Mucosa of descending colon (tissue), 3 donors: ENCODE data around the gene ZNF362. TPM values are rescaled to one million over a fixed set of nuclear protein-coding genes. Genes with fewer than 3 reads are reported as not detected.

Experiments
- ATAC-seq: fragments of 200-7000 bp; cut with Tn5 transposase; one replicate; pipeline ENCODE4 v1.9.1; 2020; ENCODE audit warnings: mild to moderate bottlenecking, moderate library complexity
- DNase-seq, 3 donors: peaks; one replicate each; pipeline ENCODE4 v3.0.0-alpha.2; 2020
- H3K36me3 ChIP-seq: fragments of 200-600 bp; one replicate; pipeline ENCODE4 v1.8.0; 2021; ENCODE audit warnings: low read depth, mild to moderate bottlenecking
- H3K4me1 ChIP-seq: fragments of 200-600 bp; one replicate; pipeline ENCODE4 v1.8.0; 2021; ENCODE audit warnings: low read depth, mild to moderate bottlenecking
- H3K4me3 ChIP-seq: fragments of 200-600 bp; one replicate; pipeline ENCODE4 v1.8.0; 2021; ENCODE audit warnings: mild to moderate bottlenecking
- H3K9me3 ChIP-seq: fragments of 200-600 bp; one replicate; pipeline ENCODE4 v1.8.0; 2021; ENCODE audit warnings: mild to moderate bottlenecking
- CTCF ChIP-seq: fragments of 200-600 bp; IDR thresholded peaks from one replicate; pipeline ENCODE4 v1.8.0; 2022; ENCODE audit warnings: antibody characterized with exemption, mild to moderate bottlenecking
- intact Hi-C, 2 donors: fragments of 100-400 bp; cut with DNase I in 1 of 2; cut with micrococcal nuclease in 1 of 2; formaldehyde crosslinking; loops; one replicate each; pipeline versions ENCODE4 v1.11.0 to v1.11.1; 2022; cut with DNase I, micrococcal nuclease
- total RNA-seq, 3 donors: library from RNA; stranded (reverse); fragmentation: NEBNext Ultra II Directional in 2 of 3; extraction: Animal tissue kit (Norgen Biotek cat#: 25700) in 2 of 3; gene quantifications; one replicate each; pipeline versions ENCODE4 v1.2.1 to v1.2.4, GENCODE V29; 2021 to 2023
- donor health status: DM: no; HTN: no; CAD: no; lungs with moderate emphysema.
- donor health status: DM: no; HTN: no; CAD: no.
- donor health status: DM: no; HTN: yes; CAD: no.

Gene ZNF362
- total RNA-seq, 3 donors from 2014 or later = 12.1 to 33.3 (median 13.7) TPM

GRCh38 chr1:33266766-33267165, 10.5 kb downstream of the ZNF362 start:
- intact Hi-C loops = no loop called here
- H3K36me3 ChIP-seq = no peaks in the 10 kb centered on the region
- no peaks in the 10 kb centered on the region for H3K4me1 ChIP-seq
- no peak overlapping the region for H3K4me3 ChIP-seq
- no peak for TF ChIP-seq CTCF
- H3K9me3 ChIP-seq = no peaks in the 10 kb centered on the region
- DNase-seq (no peak), ATAC-seq (no peak)

- DNase-seq (no peak), ATAC-seq (no peak)
- no peak for TF ChIP-seq CTCF
- Histone ChIP-seq H3K36me3 (no peaks in the 10 kb centered on the region), H3K4me3 (no peak overlapping the region), H3K4me1 (no peaks in the 10 kb centered on the region), H3K9me3 (no peaks in the 10 kb centered on the region)
- intact Hi-C loops = no loop called here
Measured at GRCh38 chr1:33267468-33268205, 11.3 kb downstream of the ZNF362 start.

- H3K4me3 ChIP-seq = no peak overlapping the region
- intact Hi-C loops = no loop called here
- H3K36me3 ChIP-seq = no peaks in the 10 kb centered on the region
- no peak for DNase-seq
- TF ChIP-seq CTCF = no peak
- ATAC-seq = no peak
- no peaks in the 10 kb centered on the region for H3K4me1 ChIP-seq
- H3K9me3 ChIP-seq = no peaks in the 10 kb centered on the region
Measured at GRCh38 chr1:33268457-33268856, 12.2 kb downstream of the ZNF362 start.

GRCh38 chr1:33268927-33269610, 12.8 kb downstream of the ZNF362 start:
- no peak for DNase-seq
- H3K9me3 ChIP-seq = no peaks in the 10 kb centered on the region
- no peaks in the 10 kb centered on the region for H3K36me3 ChIP-seq
- intact Hi-C loops = no loop called here
- no peak overlapping the region for H3K4me3 ChIP-seq
- ATAC-seq = no peak
- no peaks in the 10 kb centered on the region for H3K4me1 ChIP-seq
- TF ChIP-seq CTCF = no peak

- intact Hi-C loops = no loop called here
- Histone ChIP-seq H3K4me1 (no peaks in the 10 kb centered on the region), H3K9me3 (no peaks in the 10 kb centered on the region), H3K36me3 (no peaks in the 10 kb centered on the region), H3K4me3 (no peak overlapping the region)
- ATAC-seq (no peak), DNase-seq (no peak)
- TF ChIP-seq CTCF = no peak
Measured at GRCh38 chr1:33269621-33270020, 13.3 kb downstream of the ZNF362 start.
